NAMALWA (cell line): ENCODE data around the gene SLC6A17.

ENCODE experiments used
- DNase-seq: peaks from one replicate; pipeline ENCODE4 v3.0.0-alpha.2; 2015; ENCODE audit warnings: low spot score

The SLC6A17 gene

GRCh38 chr1:110135666-110136065 is 14.6 kb upstream of the SLC6A17 start:
- no peak for DNase-seq

- peak; percentile 9 for DNase-seq
Measured at GRCh38 chr1:110136911-110137310, 13.4 kb upstream of the SLC6A17 start.

- no peak for DNase-seq
Measured at GRCh38 chr1:110138956-110139355, 11.3 kb upstream of the SLC6A17 start.

- no peak for DNase-seq
Measured at GRCh38 chr1:110144366-110144765, 5.9 kb upstream of the SLC6A17 start.

- peak; percentile 47 for DNase-seq
Measured at GRCh38 chr1:110148961-110149360, 1.3 kb upstream of the SLC6A17 start.

- no peak for DNase-seq
Measured at GRCh38 chr1:110151175-110151669, 928 bp downstream of the SLC6A17 start.

GRCh38 chr1:110152133-110152785 is 2.0 kb downstream of the SLC6A17 start:
- DNase-seq = no peak

GRCh38 chr1:110153407-110153950 is 3.2 kb downstream of the SLC6A17 start:
- no peak for DNase-seq

GRCh38 chr1:110155878-110156522 is 5.7 kb downstream of the SLC6A17 start:
- peak; percentile 24 for DNase-seq

GRCh38 chr1:110158261-110158660 is 8.0 kb downstream of the SLC6A17 start:
- DNase-seq = no peak

- no peak for DNase-seq
Measured at GRCh38 chr1:110159168-110159567, 8.9 kb downstream of the SLC6A17 start.

- DNase-seq = no peak
Measured at GRCh38 chr1:110160538-110161100, 10.3 kb downstream of the SLC6A17 start.

GRCh38 chr1:110161165-110161564 is 10.9 kb downstream of the SLC6A17 start:
- DNase-seq = no peak

- no peak for DNase-seq
Measured at GRCh38 chr1:110161849-110162248, 11.6 kb downstream of the SLC6A17 start.

GRCh38 chr1:110163591-110163990 is 13.3 kb downstream of the SLC6A17 start:
- no peak for DNase-seq

- no peak for DNase-seq
Measured at GRCh38 chr1:110164725-110165350, 14.5 kb downstream of the SLC6A17 start.

- no peak for DNase-seq
Measured at GRCh38 chr1:110165761-110166231, 15.5 kb downstream of the SLC6A17 start.

GRCh38 chr1:110166861-110167260 is 16.6 kb downstream of the SLC6A17 start:
- DNase-seq = no peak

GRCh38 chr1:110170766-110171733 is 20.8 kb downstream of the SLC6A17 start:
- DNase-seq = no peak

- no peak for DNase-seq
Measured at GRCh38 chr1:110172001-110172400, 21.7 kb downstream of the SLC6A17 start.

GRCh38 chr1:110173466-110174105 is 23.3 kb downstream of the SLC6A17 start:
- no peak for DNase-seq
